ENCODE data around the gene HERC5.

HERC5 gene

DNA sequence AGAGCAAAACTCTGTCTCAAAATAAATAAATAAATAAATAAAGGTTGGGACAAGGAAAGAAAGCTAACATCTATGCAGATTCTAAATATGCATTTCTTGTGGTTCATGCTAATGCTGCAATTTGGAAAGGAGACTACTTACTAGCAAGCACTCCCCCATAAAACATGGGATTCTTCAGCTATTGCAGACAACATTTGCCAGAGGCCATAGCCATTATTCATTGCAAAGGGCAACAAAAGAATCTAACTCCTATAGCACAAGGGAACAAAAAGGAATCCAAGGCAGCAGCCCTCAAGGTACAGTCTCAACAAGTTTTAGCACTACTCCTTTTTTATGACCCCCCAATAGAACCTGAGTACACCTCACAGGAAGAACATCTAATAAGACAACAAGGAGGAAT lies 8.0 kb upstream of the HERC5 start:
- DNase-seq: no peak

DNA sequence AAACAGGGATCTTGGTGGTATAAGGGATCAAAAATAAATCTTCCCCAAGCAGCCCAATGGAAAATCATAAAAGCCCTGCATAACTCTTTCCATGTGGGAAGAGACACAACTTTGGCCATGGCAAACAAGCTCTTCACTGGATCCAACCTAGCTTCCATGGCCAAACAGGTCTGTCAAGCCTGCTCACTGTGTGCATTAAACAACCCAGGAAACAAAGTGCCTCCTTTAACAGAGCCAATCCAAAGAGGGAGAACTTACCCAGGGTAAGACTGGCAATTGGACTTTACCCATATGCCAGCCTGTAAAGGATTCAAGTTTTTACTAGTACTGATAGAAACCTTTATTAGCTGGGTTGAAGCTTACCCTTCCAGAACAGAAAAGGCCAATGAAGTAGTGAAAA lies 7.6 kb upstream of the HERC5 start:
- DNase-seq: no peak

GRCh38 chr4:88451205-88451604 lies 5.7 kb upstream of the HERC5 start:
- DNase-seq: no peak

GRCh38 chr4:88452912-88453311 lies 4.0 kb upstream of the HERC5 start:
- DNase-seq: no peak

DNA sequence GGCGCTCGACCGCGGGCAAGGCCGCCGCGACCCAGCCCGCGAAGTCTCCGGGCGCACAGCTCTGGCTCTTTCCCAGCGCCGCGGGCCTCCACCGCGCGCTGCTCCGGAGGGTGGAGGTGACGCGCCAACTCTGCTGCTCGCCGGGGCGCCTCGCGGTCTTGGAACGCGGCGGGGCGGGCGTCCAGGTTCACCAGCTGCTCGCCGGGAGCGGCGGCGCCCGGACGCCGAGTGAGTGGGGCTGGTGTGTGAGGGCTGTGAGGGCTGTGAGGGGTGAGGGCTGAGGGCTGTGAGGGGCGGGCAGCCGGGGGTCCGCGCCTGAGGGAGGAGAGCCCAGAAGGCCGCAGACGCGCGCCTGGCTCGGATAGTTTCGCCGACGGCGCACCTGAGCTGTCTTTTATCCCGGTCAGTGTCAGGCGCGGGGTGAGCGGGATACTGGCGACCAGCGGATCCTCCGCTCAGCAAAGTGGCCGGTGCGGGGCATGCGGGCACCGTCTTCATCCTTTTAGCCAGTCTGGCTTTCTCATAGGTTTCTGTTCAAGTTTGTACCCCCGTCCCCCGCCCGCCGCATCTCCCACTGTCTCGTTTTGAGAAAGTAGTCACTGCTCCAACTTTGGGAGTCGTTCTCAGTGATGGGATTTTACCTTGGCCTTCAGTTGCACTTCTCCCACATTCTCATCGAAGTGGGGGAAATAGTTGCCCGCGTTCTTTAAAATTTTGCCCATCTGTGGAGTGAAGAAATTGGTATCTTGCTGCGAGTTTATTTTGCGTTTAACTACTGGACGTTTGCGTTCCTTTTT lies 586 bp downstream of the HERC5 start:
- no peak for DNase-seq

GRCh38 chr4:88458104-88458740 lies 1.3 kb downstream of the HERC5 start:
- no peak for DNase-seq

- no peak for DNase-seq
Measured at GRCh38 chr4:88465653-88466192, 8.8 kb downstream of the HERC5 start.

- DNase-seq: no peak
Measured at GRCh38 chr4:88467392-88467791, 10.5 kb downstream of the HERC5 start.

- DNase-seq: no peak
Measured at GRCh38 chr4:88477229-88477860, 20.4 kb downstream of the HERC5 start.

- DNase-seq: no peak
Measured at GRCh38 chr4:88478247-88478646, 21.3 kb downstream of the HERC5 start.

GRCh38 chr4:88481537-88481936 lies 24.6 kb downstream of the HERC5 start:
- no peak for DNase-seq

DNA sequence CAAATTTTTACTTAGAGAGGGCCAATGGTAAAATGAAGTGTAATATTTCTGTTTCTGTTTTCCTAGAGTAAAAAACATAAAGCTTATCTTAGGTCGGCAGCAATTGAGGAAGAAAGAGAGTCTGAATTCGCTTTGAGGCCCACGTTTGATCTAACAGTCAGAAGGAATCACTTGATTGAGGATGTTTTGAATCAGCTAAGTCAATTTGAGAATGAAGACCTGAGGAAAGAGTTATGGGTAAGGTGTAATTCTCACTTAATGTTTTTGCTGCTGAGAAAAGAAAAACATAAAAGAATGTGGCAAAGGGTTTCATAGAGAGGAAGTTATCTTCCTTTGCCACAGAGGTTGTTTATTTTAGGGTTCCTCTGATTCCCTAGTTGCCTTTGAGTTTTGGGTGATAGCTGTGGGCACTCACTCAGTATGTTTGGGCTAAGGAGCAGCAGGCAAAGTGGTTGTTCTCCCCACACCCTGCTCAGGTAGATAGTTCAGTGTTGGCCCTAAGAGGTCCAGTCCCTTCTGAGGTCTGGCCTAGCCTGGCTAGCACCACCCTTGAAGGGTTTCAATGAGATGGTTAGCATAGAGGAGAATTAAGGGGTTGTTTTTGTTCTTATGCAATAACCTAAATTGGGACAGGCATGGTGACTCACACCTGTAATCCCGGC lies 32.3 kb downstream of the HERC5 start:
- DNase-seq: no peak

- DNase-seq: no peak
Measured at GRCh38 chr4:88497859-88498409, 41.0 kb downstream of the HERC5 start.

DNA sequence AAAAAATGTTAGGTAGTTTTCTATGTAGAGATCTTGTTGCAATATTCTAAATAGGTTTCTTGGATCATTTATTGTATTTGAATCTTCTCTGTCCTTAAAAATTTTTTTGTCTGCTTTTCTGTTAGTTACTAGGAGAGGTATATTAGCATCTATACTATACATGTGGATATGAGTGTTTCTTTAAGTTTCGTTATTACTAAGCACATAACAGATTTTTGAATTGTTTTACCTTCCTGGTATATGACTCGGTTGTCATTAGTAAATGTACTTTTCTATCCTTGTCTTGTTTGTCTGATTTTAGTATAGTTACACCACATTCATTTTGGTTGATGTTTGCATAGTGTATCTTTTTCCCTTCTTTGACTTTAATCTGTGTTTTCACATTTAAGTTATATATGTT lies 46.4 kb downstream of the HERC5 start:
- no peak for DNase-seq

DNA sequence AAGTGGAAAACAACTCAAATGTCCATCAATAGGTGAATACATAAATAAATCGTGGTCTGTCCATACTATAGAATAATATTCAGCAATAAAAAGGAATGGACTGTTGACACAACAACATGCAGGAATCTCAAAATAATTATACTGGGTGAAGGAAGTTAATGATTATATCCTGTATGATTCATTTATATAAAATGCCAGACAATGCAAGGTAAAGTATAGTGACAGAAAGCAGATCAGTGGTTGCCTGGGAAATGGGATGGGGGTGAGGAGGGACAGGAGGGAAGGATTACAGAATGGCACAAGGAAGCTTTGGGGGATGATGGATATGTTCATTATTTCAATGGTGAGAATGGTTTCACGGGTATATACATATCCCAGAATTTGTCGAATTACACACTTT lies 54.3 kb downstream of the HERC5 start:
- no peak for DNase-seq

DNA sequence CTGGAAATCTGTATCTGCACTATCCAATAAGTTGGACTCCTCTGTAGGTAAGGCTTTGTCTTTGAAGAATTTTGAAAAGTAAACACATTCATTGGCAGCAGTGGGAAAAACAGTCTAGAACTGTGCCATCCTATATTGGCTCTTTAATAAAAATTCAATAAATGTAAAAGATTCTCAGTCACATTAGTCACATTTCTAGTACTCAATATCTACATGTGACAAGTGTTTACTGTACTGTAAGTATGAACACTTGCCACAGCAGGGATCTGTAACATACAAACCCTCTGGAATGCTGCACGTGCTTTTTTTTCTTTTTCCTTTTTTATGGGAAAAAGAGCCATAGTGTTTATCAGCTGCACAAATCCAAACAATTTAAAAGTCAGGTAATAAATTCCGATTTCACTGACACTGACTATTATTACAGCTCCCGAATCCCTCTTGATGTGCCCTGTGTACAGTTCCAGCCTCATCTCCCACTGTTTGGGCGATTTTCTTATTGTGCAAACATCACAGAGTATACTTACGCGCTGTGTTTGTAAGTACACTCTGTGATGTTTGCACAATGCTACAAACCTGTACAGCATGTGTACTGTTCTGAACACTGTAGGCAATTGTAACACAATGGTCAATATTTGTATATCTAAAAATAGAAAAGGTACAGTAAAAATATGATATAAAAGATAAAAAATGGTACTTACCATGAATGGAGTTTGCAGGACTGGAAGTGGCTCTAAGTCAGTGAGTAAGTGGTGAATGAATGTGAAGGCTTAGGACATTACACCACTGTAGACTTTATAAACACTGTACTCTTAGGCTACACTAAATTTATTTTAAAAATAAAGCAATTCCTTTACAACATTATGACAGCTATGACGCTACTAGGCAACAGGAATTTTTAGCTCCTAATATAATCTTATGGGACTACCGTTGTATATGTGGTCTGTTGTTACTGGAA lies 57.9 kb downstream of the HERC5 start:
- DNase-seq: peak; percentile 13

- DNase-seq: no peak
Measured at GRCh38 chr4:88516746-88517145, 59.8 kb downstream of the HERC5 start.

- no peak for DNase-seq
Measured at GRCh38 chr4:88517825-88518224, 60.9 kb downstream of the HERC5 start.

GRCh38 chr4:88518911-88519310 lies 62.0 kb downstream of the HERC5 start:
- DNase-seq: no peak

DNA sequence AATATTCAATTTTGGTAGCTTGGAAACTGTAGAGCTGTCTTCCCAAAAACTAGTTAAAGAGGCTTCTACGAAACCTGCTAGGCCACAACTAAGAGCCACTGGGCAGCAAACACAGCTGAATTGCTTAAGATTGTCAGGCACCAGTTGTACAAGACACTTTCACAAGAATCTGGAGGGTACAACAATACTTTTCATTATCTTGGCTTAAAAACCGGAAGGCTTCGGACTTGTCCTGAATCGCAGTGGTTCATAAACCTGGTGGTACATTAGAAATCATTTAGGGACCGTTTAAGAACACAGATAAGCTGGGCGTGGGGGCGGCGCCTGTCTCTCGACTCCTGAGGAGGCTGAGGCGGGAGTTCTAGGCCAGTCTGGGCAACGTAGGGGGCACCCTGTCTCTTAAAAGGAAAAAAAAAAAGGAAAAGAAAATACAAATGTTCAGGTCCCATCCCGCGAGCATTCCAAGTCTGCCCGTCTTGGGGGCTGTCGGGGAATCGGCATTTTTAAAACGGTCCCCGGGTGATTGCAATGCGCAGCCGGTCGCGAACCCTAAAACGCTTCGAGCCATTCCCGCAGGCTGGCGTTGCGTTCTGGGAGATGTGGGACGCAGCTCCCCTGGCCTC lies 65.9 kb downstream of the HERC5 start:
- DNase-seq: peak; percentile 12
